HEK293 (cell line): ENCODE results near the gene ITGB8.

Experiments used
- BCL11A ChIP-seq: fragments of 450-650 bp; formaldehyde crosslinking; IDR thresholded peaks from 2 replicates; pipeline ENCODE4 v1.5.1; 2016; ENCODE audit warnings: low read depth, missing biosample characterization, missing genetic modification characterization
- CTCF ChIP-seq: fragments of 450-650 bp; formaldehyde crosslinking; IDR thresholded peaks from 2 replicates; pipeline ENCODE4 v1.5.1; 2016; ENCODE audit warnings: missing biosample characterization, missing genetic modification characterization
- REST ChIP-seq: fragments of 450-650 bp; formaldehyde crosslinking; IDR thresholded peaks from 2 replicates; pipeline ENCODE4 v1.5.1; 2016; ENCODE audit warnings: missing biosample characterization, missing genetic modification characterization
- ZNF350 ChIP-seq: fragments of 450-650 bp; formaldehyde crosslinking; IDR thresholded peaks from 2 replicates; pipeline ENCODE4 v1.5.0; 2017; ENCODE audit warnings: missing biosample characterization, mild to moderate bottlenecking, missing genetic modification characterization

GRCh38 chr7:20320786-20321185, 9.9 kb upstream of the ITGB8 start:
- TF ChIP-seq CTCF (tag by site-specific recombination) (no peak), ZNF350 (tag by site-specific recombination) (no peak), BCL11A (tag by site-specific recombination) (no peak), REST (tag by site-specific recombination) (no peak)
